Transverse colon (tissue), 4 donors: ENCODE data around the gene FER1L5. TPM values are rescaled to one million over a fixed set of nuclear protein-coding genes. Genes with fewer than 3 reads are reported as not detected.

Experiments
- DNase-seq: peaks from one replicate; pipeline ENCODE4 v3.0.0-alpha.2; 2019
- H3K27ac ChIP-seq, 4 donors: fragments of 200-600 bp; sonication (generic); 2 replicates each; pipeline ENCODE4 v1.5.1; 2016 to 2018; ENCODE audit warnings: inconsistent platforms in 4 of 4
- H3K27me3 ChIP-seq: fragments of 200-600 bp; sonication (generic); 2 replicates; pipeline ENCODE4 v1.5.1; 2017; ENCODE audit warnings: inconsistent platforms
- H3K36me3 ChIP-seq, 4 donors: fragments of 200-600 bp; sonication (generic); 2 replicates each; pipeline ENCODE4 v1.5.1; 2017 to 2019; ENCODE audit warnings: inconsistent platforms in 4 of 4
- H3K4me1 ChIP-seq, 4 donors: fragments of 200-600 bp; sonication (generic); 2 replicates each; pipeline ENCODE4 v1.5.1; 2017 to 2020; ENCODE audit warnings: inconsistent platforms in 4 of 4
- H3K4me3 ChIP-seq, 4 donors: fragments of 200-600 bp; sonication (generic); 1 replicate in 1 of 4; 2 replicates in 3 of 4; pipeline versions ENCODE4 v1.5.1 to v1.6.1; 2017 to 2019; ENCODE audit warnings: inconsistent platforms in 4 of 4
- H3K9me3 ChIP-seq, 2 donors: fragments of 200-600 bp; sonication (generic); 2 replicates each; pipeline ENCODE4 v1.5.1; 2017 to 2019; ENCODE audit warnings: inconsistent platforms in 2 of 2
- CTCF ChIP-seq, 5 experiments: fragments of 200-600 bp in 3 of 5; fragments of 450-650 bp in 2 of 5; sonication (generic) in 3 of 5; IDR thresholded peaks; 1 replicate in 2 of 5; 2 replicates in 3 of 5; pipeline ENCODE4 v1.5.1; 2016 to 2017; ENCODE audit warnings: antibody characterized with exemption in 5 of 5, inconsistent platforms in 3 of 5, mild to moderate bottlenecking in 2 of 5, moderate library complexity in 1 of 5
- EP300 ChIP-seq: sonication (generic); formaldehyde crosslinking; IDR thresholded peaks from one replicate; pipeline ENCODE4 v1.6.1; 2017; ENCODE audit warnings: antibody characterized with exemption, low read depth
- POLR2A ChIP-seq: fragments of 450-650 bp; IDR thresholded peaks from one replicate; pipeline ENCODE4 v1.6.1; 2016; ENCODE audit warnings: antibody characterized with exemption, mild to moderate bottlenecking, moderate library complexity
- POLR2AphosphoS5 ChIP-seq, 3 donors: sonication (generic); formaldehyde crosslinking; IDR thresholded peaks; one replicate each; pipeline ENCODE4 v1.6.1; 2016; ENCODE audit warnings: antibody characterized with exemption in 3 of 3
- WGBS, 2 donors: methylation state at CpG; one replicate each; pipeline ENCODE4 v1.1.5; 2018; ENCODE audit warnings: low coverage in 1 of 2; 5-methylcytosine and 5-hydroxymethylcytosine counted together
- in situ Hi-C, 4 donors: fragments of 200-750 bp; cut with MboI; loops; one replicate each; pipeline versions ENCODE4 v1.15.0 to v1.15.1; 2017; ENCODE audit warnings: low sequenced_read_pairs in 3 of 4, low pct_ligation_motif_present in 1 of 4, low pct_unique_long_range_greater_than_20kb in 1 of 4
- intact Hi-C: fragments of 100-400 bp; cut with DNase I; formaldehyde crosslinking; loops from one replicate; pipeline ENCODE4 v1.15.1; 2023; ENCODE audit warnings: low total_unique reads
- total RNA-seq, 4 donors: library from RNA; depleted of rRNA; stranded (reverse); fragments of >200 nt; gene quantifications; one replicate each; pipeline ENCODE4 v1.1.0, GENCODE V29; 2016

The FER1L5 gene
- total RNA-seq, 4 donors from 2014 or later = not detected

GRCh38 chr2:96737251-96737650, 94.7 kb downstream of the FER1L5 start:
- TF ChIP-seq POLR2AphosphoS5 (IDR thresholded peaks at IDR 0.05) (no peak), POLR2A (no peak), EP300 (no peak), CTCF (IDR thresholded peaks at IDR 0.05) (no peak)
- no peak overlapping the region for H3K27ac ChIP-seq
- H3K9me3 ChIP-seq = no peaks in the 10 kb centered on the region
- no peaks in the 10 kb centered on the region for H3K27me3 ChIP-seq
- peaks cover 0 to 24% (median 11%) of the 10 kb centered on the region in 4 donors for H3K36me3 ChIP-seq
- H3K4me1 ChIP-seq = peaks cover 7 to 35% (median 19%) of the 10 kb centered on the region in 4 donors
- DNase-seq = no peak
- no peak overlapping the region for H3K4me3 ChIP-seq
- WGBS, 2 donors = 67 to 100% methylated on average over 1 to 2 of the region's 2 CpGs
- in situ Hi-C loops = no loop called here
- intact Hi-C loops = no loop called here

GRCh38 chr2:96737831-96738230, 95.3 kb downstream of the FER1L5 start:
- TF ChIP-seq POLR2A = no peak
- TF ChIP-seq POLR2AphosphoS5 (IDR thresholded peaks at IDR 0.05) = no peak
- no peak for TF ChIP-seq CTCF (IDR thresholded peaks at IDR 0.05)
- no peak for TF ChIP-seq EP300
- no peak for DNase-seq
- in situ Hi-C loops = no loop called here
- H3K4me3 ChIP-seq = no peak overlapping the region
- intact Hi-C loops = no loop called here
- peaks cover 7 to 35% (median 19%) of the 10 kb centered on the region in 4 donors for H3K4me1 ChIP-seq
- no peaks in the 10 kb centered on the region for H3K27me3 ChIP-seq
- 48 to 50% methylated on average over 1 to 2 of the region's 2 CpGs for WGBS, 2 donors
- peaks cover 0 to 18% (median 8%) of the 10 kb centered on the region in 4 donors for H3K36me3 ChIP-seq
- H3K9me3 ChIP-seq = no peaks in the 10 kb centered on the region
- no peak overlapping the region for H3K27ac ChIP-seq

GRCh38 chr2:96739076-96739632, 96.6 kb downstream of the FER1L5 start:
- intact Hi-C loops (no loop called here), in situ Hi-C loops (no loop called here)
- Histone ChIP-seq H3K27me3 (no peaks in the 10 kb centered on the region), H3K36me3 (peaks cover 0 to 5% (median 2%) of the 10 kb centered on the region in 4 donors), H3K4me3 (peak overlapping the region; percentile 66 to 95 (median 82)), H3K9me3 (no peaks in the 10 kb centered on the region), H3K27ac (peak overlapping the region; percentile 74 to 91 (median 86)), H3K4me1 (peaks cover 7 to 35% (median 19%) of the 10 kb centered on the region in 4 donors)
- DNase-seq = no peak
- TF ChIP-seq POLR2AphosphoS5 (IDR thresholded peaks at IDR 0.05) = no peak
- TF ChIP-seq CTCF (IDR thresholded peaks at IDR 0.05) = no peak
- TF ChIP-seq POLR2A = no peak
- no peak for TF ChIP-seq EP300
- 0 to 7% methylated on average over 2 to 4 of the region's 4 CpGs for WGBS, 2 donors

GRCh38 chr2:96739633-96740428, 97.3 kb downstream of the FER1L5 start, which contains the start of gene LMAN2L:
Gene LMAN2L, minus strand, starts transcription at chr2:96740064. Its CDS starts 24 bp downstream, at chr2:96740040.
- intact Hi-C loops = no loop called here

More at GRCh38 chr2:96739633-96740428, 97.3 kb downstream of the FER1L5 start, which contains the start of gene LMAN2L:
- Histone ChIP-seq H3K9me3 (no peaks in the 10 kb centered on the region), H3K4me1 (peaks cover 7 to 35% (median 19%) of the 10 kb centered on the region in 4 donors), H3K4me3 (peak within 1 kb of the TSS; percentile 66 to 95 (median 82)), H3K27me3 (no peaks in the 10 kb centered on the region), H3K27ac (peak within 1 kb of the TSS; percentile 74 to 91 (median 86)), H3K36me3 (peaks cover 0 to under 1% (median 0%) of the 10 kb centered on the region in 4 donors)
- in situ Hi-C loops = no loop called here
- 0% methylated on average over 2 to 40 of the region's 43 CpGs for WGBS, 2 donors
- TF ChIP-seq EP300 (no peak), POLR2A (peak; percentile 57), POLR2AphosphoS5 (IDR thresholded peaks at IDR 0.05) (peak; percentile 13 to 39 (median 39)), CTCF (IDR thresholded peaks at IDR 0.05) (peak in 1 of 5 experiments; percentile 36)
- DNase-seq = peak; percentile 99
